Kidney epithelial cell (primary cell): Measurements from ENCODE around the gene ATF2. TPM values are rescaled to one million over a fixed set of nuclear protein-coding genes. Genes with fewer than 3 reads are reported as not detected.

Experiments used
- DNase-seq: peaks from one replicate; pipeline ENCODE4 v3.0.0-alpha.2; 2010; ENCODE audit warnings: low read depth
- H3K27me3 ChIP-seq: 2 replicates; pipeline ENCODE4 v1.6.0; 2011; ENCODE audit warnings: low read length; ENCODE audit not compliant: control insufficient read depth, insufficient read depth
- H3K36me3 ChIP-seq: 2 replicates; pipeline ENCODE4 v1.5.1; 2011; ENCODE audit warnings: low read length; ENCODE audit not compliant: control insufficient read depth, insufficient read depth
- H3K4me3 ChIP-seq: 2 replicates; pipeline ENCODE4 v1.5.1; 2011; ENCODE audit warnings: low read depth, mild to moderate bottlenecking, control low read depth, low read length
- CTCF ChIP-seq: IDR thresholded peaks from 2 replicates; pipeline ENCODE4 v1.5.1; 2011; ENCODE audit warnings: mild to moderate bottlenecking, moderate library complexity, low read length, control low read depth, inconsistent platforms; ENCODE audit not compliant: insufficient read depth, poor library complexity, severe bottlenecking
- total RNA-seq: library from RNA; depleted of rRNA; stranded (reverse); fragments of >200 nt; gene quantifications from 2 replicates; pipeline ENCODE4 v1.2.3, GENCODE V29; 2015

Gene ATF2
- total RNA-seq, 1 donor from 2014 or later, result 35.1 TPM

- no peak for TF ChIP-seq CTCF
- H3K27me3 ChIP-seq, result no peaks in the 10 kb centered on the region
- no peak for DNase-seq
- peaks cover 2% of the 10 kb centered on the region for H3K36me3 ChIP-seq
- no peak overlapping the region for H3K4me3 ChIP-seq
These were observed 24.8 kb downstream of the ATF2 start for GRCh38 chr2:175143191-175143590.

- no peak for TF ChIP-seq CTCF
These were observed 27.7 kb downstream of the ATF2 start for GRCh38 chr2:175140332-175140731.

GRCh38 chr2:175137793-175138192 is 30.2 kb downstream of the ATF2 start:
- H3K36me3 ChIP-seq, result no peaks in the 10 kb centered on the region
- no peak overlapping the region for H3K4me3 ChIP-seq
- no peaks in the 10 kb centered on the region for H3K27me3 ChIP-seq
- no peak for DNase-seq
- no peak for TF ChIP-seq CTCF

More at GRCh38 chr2:175140332-175140731, 27.7 kb downstream of the ATF2 start:
- Histone ChIP-seq H3K27me3 (no peaks in the 10 kb centered on the region), H3K4me3 (no peak overlapping the region), H3K36me3 (peaks cover 2% of the 10 kb centered on the region)
- no peak for DNase-seq

DNA sequence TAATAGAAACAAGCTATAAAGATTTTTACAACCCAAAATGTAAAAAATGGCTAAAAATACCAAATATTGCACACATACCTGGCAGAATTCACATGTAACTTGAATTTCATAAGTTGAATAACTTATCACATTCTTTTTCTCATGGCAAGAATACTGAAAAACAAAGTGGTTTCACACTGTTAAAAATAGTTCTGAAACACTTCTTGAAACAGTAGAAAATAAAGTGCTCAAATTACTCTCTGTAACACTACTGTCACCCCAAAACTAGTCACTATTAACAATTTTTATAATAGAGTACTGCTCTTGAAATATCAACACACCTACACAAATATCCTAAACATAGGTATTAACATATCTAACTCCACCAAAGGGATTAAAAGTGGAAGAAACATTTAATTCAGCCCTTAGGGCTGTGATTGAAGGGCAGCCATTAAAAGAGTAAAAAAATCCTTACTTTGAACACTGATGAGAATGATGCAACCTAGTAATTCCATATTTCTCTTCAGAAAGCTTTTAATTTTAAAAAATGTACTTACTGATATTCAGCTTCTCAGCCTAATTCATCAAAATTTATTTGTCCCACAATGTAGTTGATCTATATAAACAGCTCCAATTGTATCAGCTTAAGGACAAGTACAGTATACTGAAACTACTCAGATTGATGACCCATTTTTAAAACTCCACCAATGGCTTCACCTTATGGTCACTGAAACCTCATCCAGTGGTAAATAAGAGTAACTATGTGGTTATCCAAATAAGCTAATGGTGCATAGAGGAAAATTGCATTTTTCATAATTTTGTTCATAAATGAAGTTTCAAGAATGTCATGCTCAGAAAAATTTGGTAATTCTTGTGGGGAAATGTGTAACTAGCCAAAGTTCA is 31.4 kb downstream of the ATF2 start:
- DNase-seq, result no peak
- H3K4me3 ChIP-seq, result no peak overlapping the region
- no peak for TF ChIP-seq CTCF
- no peaks in the 10 kb centered on the region for H3K27me3 ChIP-seq
- no peaks in the 10 kb centered on the region for H3K36me3 ChIP-seq

DNA sequence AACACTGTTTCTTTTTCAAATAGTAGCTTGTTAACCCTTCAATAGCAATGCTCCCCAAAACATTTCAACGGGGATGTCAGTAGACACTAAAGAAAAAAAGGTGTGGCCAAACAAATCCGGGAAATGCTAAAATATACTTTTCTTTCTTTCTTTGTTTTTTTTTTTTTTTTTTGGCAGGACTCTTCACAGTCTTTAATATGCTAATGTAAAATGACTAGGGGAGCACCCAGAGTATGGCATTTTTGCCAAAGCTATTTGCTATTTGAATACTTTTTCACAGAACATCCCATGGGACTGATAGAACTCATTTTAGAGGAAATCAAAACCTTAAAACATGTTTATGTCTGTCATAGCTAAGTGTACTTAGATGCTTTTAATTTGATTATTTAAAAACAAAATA is 32.1 kb downstream of the ATF2 start:
- Histone ChIP-seq H3K36me3 (no peaks in the 10 kb centered on the region), H3K4me3 (no peak overlapping the region), H3K27me3 (no peaks in the 10 kb centered on the region)
- DNase-seq, result no peak
- TF ChIP-seq CTCF, result no peak

DNA sequence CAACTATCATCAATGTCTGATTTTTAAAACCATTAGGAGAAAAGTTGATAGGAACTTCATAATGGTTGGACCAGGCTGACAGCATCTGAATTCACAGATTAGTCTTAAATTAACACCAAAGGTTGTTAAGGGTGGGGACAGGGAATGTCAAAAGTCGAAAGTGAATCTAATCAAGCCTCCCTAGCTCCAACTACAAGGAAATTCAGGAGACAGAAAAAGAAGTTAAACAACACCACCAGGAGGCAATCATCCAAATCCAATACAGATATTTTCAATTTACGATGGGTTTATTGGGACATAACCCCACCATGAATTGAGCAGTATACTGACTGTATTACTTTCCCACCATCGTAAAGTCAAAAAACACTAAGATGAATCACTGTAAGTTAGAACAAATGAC is 32.8 kb downstream of the ATF2 start:
- no peak for DNase-seq
- Histone ChIP-seq H3K4me3 (no peak overlapping the region), H3K36me3 (no peaks in the 10 kb centered on the region), H3K27me3 (no peaks in the 10 kb centered on the region)
- TF ChIP-seq CTCF, result no peak
